Lower leg skin (tissue), 3 donors: ENCODE measurements around the gene SAPCD2.

Experiments used
- CTCF ChIP-seq, 3 donors: fragments of 450-650 bp; IDR thresholded peaks; one replicate each; pipeline ENCODE4 v1.5.1; 2016; ENCODE audit warnings: antibody characterized with exemption in 3 of 3, mild to moderate bottlenecking in 3 of 3, moderate library complexity in 2 of 3
- POLR2A ChIP-seq, 2 donors: fragments of 450-650 bp; IDR thresholded peaks; one replicate each; pipeline ENCODE4 v1.6.1; 2016 to 2017; ENCODE audit warnings: antibody characterized with exemption in 2 of 2, mild to moderate bottlenecking in 1 of 2, moderate library complexity in 1 of 2

GRCh38 chr9:137074657-137075274 is 4.4 kb upstream of the SAPCD2 start:
- TF ChIP-seq CTCF (IDR thresholded peaks at IDR 0.05) (no peak), POLR2A (IDR thresholded peaks at IDR 0.05) (no peak)
